ENCODE results near the gene TRABD2B. TPM values are rescaled to one million over a fixed set of nuclear protein-coding genes. Genes with fewer than 3 reads are reported as not detected.
"Not testable (repeated sequence)": the region's sequence is repeated elsewhere in the genome, so short reads cannot be mapped to it uniquely, and the experiment has no call there.

The TRABD2B gene
- total RNA-seq, 2 donors from 2014 or later = 3.8 to 10.7 TPM

DNA sequence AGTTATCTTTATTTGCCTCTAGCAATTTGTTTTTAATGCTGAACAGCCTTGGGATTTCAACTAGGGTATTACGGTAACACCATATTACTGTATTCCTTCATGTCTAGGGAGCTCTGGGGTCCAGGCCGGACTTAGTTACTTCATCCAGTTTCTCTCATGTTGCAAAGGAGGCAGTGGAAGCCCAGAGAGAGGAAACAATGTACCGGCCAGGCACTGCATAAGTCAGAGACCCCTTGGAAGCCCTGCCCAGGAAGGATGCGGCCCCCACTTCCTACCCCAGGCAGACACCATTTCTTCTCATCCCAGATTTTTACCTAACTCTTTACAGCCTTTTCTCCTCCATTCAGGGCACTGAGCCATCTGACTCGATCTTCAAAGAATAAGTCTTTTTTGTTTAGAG, 32.5 kb downstream of the TRABD2B start:
- H3K9me3 ChIP-seq = no peaks in the 10 kb centered on the region
- DNase-seq (ENCODE audit: low spot score) = no peak

DNA sequence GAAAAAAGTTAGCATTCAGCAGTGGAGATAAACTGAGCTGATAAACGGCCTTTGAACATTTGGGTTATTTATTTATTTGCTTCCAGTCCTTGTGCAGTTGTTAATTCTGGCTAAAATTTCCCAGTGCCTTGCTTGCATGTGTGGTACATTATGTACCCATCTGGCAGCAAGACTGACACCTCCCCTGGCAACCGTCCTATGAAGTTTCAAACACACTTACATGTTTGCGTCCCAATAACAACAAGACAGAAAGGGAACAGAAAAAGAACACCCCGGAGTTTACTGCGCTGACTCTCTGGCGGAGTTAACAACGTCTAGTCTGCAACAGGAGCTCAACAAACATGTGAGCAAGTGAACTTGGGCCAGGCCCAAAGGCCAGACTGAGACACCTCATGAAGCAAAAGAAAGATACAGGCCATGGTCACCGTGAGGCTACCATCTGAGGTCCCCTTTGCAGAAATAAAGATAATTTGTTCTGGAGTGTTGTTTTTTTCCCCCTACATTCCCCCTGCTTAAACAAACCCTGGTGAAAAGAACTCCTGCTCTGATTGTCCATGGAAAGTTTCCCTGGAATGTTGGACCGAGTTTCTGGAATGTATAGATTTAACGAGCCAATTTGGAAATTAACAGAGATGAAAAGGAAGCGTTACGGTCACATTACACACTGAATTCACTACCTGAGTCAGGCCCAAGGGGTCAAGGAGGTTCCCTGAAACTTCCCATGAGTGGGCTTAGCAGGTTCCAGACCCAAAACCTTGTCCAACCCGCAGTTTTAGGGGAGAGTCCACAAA, 33.4 kb downstream of the TRABD2B start:
- peak; percentile 28 for ATAC-seq (ENCODE audit: insufficient number of reproducible peaks, low FRiP score, low read depth)
- H3K27ac ChIP-seq = peak overlapping the region; percentile 42 to 61
- TF ChIP-seq, protein P1, sequence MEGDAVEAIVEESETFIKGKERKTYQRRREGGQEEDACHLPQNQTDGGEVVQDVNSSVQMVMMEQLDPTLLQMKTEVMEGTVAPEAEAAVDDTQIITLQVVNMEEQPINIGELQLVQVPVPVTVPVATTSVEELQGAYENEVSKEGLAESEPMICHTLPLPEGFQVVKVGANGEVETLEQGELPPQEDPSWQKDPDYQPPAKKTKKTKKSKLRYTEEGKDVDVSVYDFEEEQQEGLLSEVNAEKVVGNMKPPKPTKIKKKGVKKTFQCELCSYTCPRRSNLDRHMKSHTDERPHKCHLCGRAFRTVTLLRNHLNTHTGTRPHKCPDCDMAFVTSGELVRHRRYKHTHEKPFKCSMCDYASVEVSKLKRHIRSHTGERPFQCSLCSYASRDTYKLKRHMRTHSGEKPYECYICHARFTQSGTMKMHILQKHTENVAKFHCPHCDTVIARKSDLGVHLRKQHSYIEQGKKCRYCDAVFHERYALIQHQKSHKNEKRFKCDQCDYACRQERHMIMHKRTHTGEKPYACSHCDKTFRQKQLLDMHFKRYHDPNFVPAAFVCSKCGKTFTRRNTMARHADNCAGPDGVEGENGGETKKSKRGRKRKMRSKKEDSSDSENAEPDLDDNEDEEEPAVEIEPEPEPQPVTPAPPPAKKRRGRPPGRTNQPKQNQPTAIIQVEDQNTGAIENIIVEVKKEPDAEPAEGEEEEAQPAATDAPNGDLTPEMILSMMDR (IDR thresholded peaks at IDR 0.05) = no peak

More for the DNA sequence above, 32.5 kb downstream of the TRABD2B start:
- peak overlapping the region in 1 of 2 donors; percentile 61 for H3K27ac ChIP-seq
- H3K27me3 ChIP-seq (replicated peaks; ENCODE audit: insufficient read depth) = no peaks in the 10 kb centered on the region
- no peak for ATAC-seq (ENCODE audit: insufficient number of reproducible peaks, low FRiP score, low read depth)
- TF ChIP-seq, protein P1 (IDR thresholded peaks at IDR 0.05) = no peak
- H3K4me3 ChIP-seq = no peak overlapping the region
- no peaks in the 10 kb centered on the region for H3K36me3 ChIP-seq
- peaks cover 11 to 33% of the 10 kb centered on the region in 2 donors for H3K4me1 ChIP-seq (ENCODE audit: control insufficient read depth in 1 of 2, low read depth in 2 of 2)

DNA sequence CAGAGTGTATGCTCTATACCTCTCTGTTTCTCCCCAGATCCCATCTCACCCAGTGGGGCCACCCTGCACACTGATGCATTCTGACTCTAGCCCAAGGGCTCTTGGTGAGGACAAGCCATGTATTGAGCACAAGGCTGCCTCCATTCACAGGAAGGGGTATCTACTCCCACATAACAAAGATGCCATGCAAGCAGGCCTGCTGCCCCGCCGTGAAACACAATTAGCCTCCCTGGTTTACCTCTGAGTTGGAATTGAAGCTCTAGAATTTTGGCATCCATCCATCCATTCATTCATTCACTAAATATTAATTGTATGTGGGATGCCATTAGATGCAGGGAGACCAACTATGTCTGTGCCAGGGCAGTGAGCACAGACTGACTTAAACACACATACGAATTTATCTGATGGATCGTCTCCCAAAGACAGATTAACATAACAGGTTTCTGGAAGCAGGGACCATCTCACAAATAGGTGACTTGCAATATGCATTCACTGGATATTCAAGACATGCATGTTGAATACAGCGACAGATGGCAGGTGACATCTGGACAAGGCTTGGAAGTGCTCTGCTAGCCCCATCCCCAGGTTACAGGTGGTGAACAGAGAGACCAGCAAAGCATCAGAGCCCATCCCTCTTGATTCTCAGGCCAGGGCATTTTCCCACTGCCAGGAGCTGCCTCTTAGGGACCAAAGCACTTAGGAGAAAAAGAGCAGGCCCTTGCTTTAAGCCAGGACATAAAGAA, 34.3 kb downstream of the TRABD2B start:
- no peaks in the 10 kb centered on the region for H3K36me3 ChIP-seq
- ATAC-seq (ENCODE audit: insufficient number of reproducible peaks, low FRiP score, low read depth) (no peak), DNase-seq (ENCODE audit: low spot score) (no peak)
- H3K27me3 ChIP-seq (replicated peaks; ENCODE audit: insufficient read depth) = no peaks in the 10 kb centered on the region
- peak overlapping the region; percentile 42 to 61 for H3K27ac ChIP-seq
- H3K9me3 ChIP-seq = no peaks in the 10 kb centered on the region
- no peak overlapping the region for H3K4me3 ChIP-seq
- TF ChIP-seq, protein P1 (IDR thresholded peaks at IDR 0.05) = no peak
- H3K4me1 ChIP-seq (ENCODE audit: control insufficient read depth in 1 of 2, low read depth in 2 of 2) = peaks cover 11 to 33% of the 10 kb centered on the region in 2 donors

More for the DNA sequence above, 33.4 kb downstream of the TRABD2B start:
- H3K4me3 ChIP-seq = peak overlapping the region; percentile 15
- H3K27me3 ChIP-seq (replicated peaks; ENCODE audit: insufficient read depth) = no peaks in the 10 kb centered on the region
- no peaks in the 10 kb centered on the region for H3K9me3 ChIP-seq
- peaks cover 11 to 33% of the 10 kb centered on the region in 2 donors for H3K4me1 ChIP-seq (ENCODE audit: control insufficient read depth in 1 of 2, low read depth in 2 of 2)
- no peaks in the 10 kb centered on the region for H3K36me3 ChIP-seq
- peak; percentile 9 for DNase-seq (ENCODE audit: low spot score)

DNA sequence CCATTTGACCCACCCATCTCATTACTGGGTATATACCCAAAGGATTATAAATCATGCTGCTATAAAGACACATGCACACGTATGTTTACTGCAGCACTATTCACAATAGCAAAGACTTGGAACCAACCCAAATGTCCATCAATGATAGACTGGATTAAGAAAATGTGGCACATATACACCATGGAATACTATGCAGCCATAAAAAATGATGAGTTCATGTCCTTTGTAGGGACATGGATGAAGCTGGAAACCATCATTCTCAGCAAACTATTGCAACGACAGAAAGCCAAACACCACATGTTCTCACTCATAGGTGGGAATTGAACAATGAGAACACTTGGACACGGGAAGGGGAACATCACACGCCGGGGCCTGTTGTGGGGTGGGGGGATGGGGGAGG, 35.4 kb downstream of the TRABD2B start:
- not testable (repeated sequence) for H3K9me3 ChIP-seq; H3K27me3 ChIP-seq (replicated peaks; ENCODE audit: insufficient read depth); H3K27ac ChIP-seq; H3K4me3 ChIP-seq; H3K36me3 ChIP-seq; ATAC-seq (ENCODE audit: insufficient number of reproducible peaks, low FRiP score, low read depth); DNase-seq (ENCODE audit: low spot score)
- H3K4me1 ChIP-seq (ENCODE audit: control insufficient read depth in 1 of 2, low read depth in 2 of 2) = peaks cover 11 to 25% of the 10 kb centered on the region in 2 donors

DNA sequence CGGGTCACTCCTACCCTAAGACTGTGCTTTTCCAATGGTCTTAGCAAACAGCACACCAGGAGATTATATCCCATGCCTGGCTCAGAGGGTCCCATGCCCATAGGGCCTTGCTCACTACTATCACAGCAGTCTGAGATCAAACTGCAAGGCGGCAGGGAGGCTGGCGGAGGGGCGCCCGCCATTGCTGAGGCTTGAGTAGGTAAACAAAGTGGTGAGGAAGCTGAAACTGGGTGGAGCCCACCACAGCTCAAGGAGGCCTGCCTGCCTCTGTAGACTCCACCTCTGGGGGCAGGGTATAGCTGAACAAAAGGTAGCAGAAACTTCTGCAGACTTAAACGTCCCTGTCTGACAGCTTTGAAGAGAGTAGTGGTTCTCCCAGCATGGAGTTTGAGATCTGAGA, 40.7 kb downstream of the TRABD2B start:
- H3K9me3 ChIP-seq; DNase-seq (ENCODE audit: low spot score); H3K36me3 ChIP-seq; H3K4me1 ChIP-seq (ENCODE audit: control insufficient read depth in 1 of 2, low read depth in 2 of 2); H3K27me3 ChIP-seq (replicated peaks; ENCODE audit: insufficient read depth); ATAC-seq (ENCODE audit: insufficient number of reproducible peaks, low FRiP score, low read depth); H3K4me3 ChIP-seq; H3K27ac ChIP-seq: not testable (repeated sequence)

DNA sequence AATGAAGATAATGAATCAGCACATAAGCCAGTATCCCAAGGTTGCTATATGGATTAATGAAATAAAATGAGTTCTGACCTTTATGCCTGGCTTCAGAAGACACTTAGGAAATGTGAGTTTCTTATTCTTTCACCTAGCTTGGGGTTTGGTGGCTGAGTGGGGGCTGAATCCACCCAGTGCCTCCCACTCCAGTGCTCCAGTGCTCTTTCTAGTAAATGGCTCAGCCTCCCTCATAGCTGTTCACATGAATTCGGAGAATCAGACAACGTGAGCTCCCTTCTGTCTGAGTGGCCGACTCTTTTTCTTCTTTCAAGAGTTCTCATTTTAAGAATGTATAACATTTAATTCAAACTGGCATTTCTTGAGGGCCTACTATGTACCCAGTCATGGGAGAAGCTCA, 43.5 kb downstream of the TRABD2B start:
- TF ChIP-seq, protein P1 (IDR thresholded peaks at IDR 0.05) = no peak

More for the DNA sequence above, 43.5 kb downstream of the TRABD2B start:
- ATAC-seq (ENCODE audit: insufficient number of reproducible peaks, low FRiP score, low read depth) = no peak
- Histone ChIP-seq H3K9me3 (no peaks in the 10 kb centered on the region), H3K4me1 (ENCODE audit: control insufficient read depth in 1 of 2, low read depth in 2 of 2) (no peaks in the 10 kb centered on the region), H3K4me3 (no peak overlapping the region), H3K27me3 (replicated peaks; ENCODE audit: insufficient read depth) (no peaks in the 10 kb centered on the region), H3K27ac (no peak overlapping the region), H3K36me3 (no peaks in the 10 kb centered on the region)
- no peak for DNase-seq (ENCODE audit: low spot score)
